ENCODE data around the gene WDR27.
"Not testable (repeated sequence)": the region's sequence is repeated elsewhere in the genome, so short reads cannot be mapped to it uniquely, and the experiment has no call there.

The WDR27 gene

GRCh38 chr6:169470790-169471189, 231.0 kb downstream of the WDR27 start:
- H3K27me3 ChIP-seq (ENCODE audit: control insufficient read depth in 3 of 3, insufficient read depth in 3 of 3, low read depth in 1 of 3, low read length in 3 of 3): no peaks in the 10 kb centered on the region
- H2AK5ac ChIP-seq (ENCODE audit: low read depth, low read length): no peak overlapping the region
- H3K9me3 ChIP-seq (replicated peaks in 1 of 2; ENCODE audit: control insufficient read depth in 2 of 2, insufficient read depth in 1 of 2, low read depth in 1 of 2, low read length in 2 of 2): peaks cover 8 to 19% of the 10 kb centered on the region in 2 donors
- H3K36me3 ChIP-seq (replicated peaks in 1 of 2; ENCODE audit: control insufficient read depth in 2 of 2, insufficient read depth in 2 of 2, low read length in 2 of 2): no peaks in the 10 kb centered on the region
- H3K14ac ChIP-seq (ENCODE audit: low read length): no peak overlapping the region
- no peak overlapping the region for H3K27ac ChIP-seq (replicated peaks; ENCODE audit: low read length)
- no peak for DNase-seq (ENCODE audit: low spot score)
- no peak overlapping the region for H4K91ac ChIP-seq (ENCODE audit: low read depth, low read length, poor library complexity)
- H2BK5ac ChIP-seq (ENCODE audit: low read length): no peak overlapping the region
- no peak overlapping the region for H2BK120ac ChIP-seq (ENCODE audit: low read depth, low read length)
- H2BK12ac ChIP-seq (ENCODE audit: low read length): no peak overlapping the region
- no peak overlapping the region for H4K8ac ChIP-seq (ENCODE audit: low read depth, low read length)
- H3K23ac ChIP-seq (ENCODE audit: low read depth, low read length, poor library complexity): no peak overlapping the region
- no peak overlapping the region for H3K9ac ChIP-seq (ENCODE audit: low read depth, low read length, poor library complexity)
- H2AFZ ChIP-seq (ENCODE audit: low read length): no peak overlapping the region
- H2BK15ac ChIP-seq (ENCODE audit: low read length): no peak overlapping the region
- WGBS, 2 donors (ENCODE audit: extremely low coverage in 2 of 2, insufficient read length in 2 of 2, insufficient replicate concordance in 1 of 2): no CpG with 5 or more reads among the region's 2 CpGs
- no peak overlapping the region for H3K18ac ChIP-seq (ENCODE audit: low read length)
- no peak overlapping the region for H3K4me2 ChIP-seq (ENCODE audit: insufficient read depth, low read length, poor library complexity, severe bottlenecking)
- H3K4me3 ChIP-seq (ENCODE audit: low read length in 2 of 2): no peak overlapping the region
- no peaks in the 10 kb centered on the region for H3K4me1 ChIP-seq (ENCODE audit: control insufficient read depth in 2 of 2, insufficient read depth in 1 of 2, low read depth in 1 of 2, low read length in 2 of 2)
- no peaks in the 10 kb centered on the region for H3K79me1 ChIP-seq (ENCODE audit: low read depth, low read length)
- no peak overlapping the region for H3K4ac ChIP-seq (ENCODE audit: low read length)

GRCh38 chr6:169469028-169469427, 232.8 kb downstream of the WDR27 start:
- H2BK5ac ChIP-seq (ENCODE audit: low read length): no peak overlapping the region
- no peak overlapping the region for H3K9ac ChIP-seq (ENCODE audit: low read depth, low read length, poor library complexity)
- no peaks in the 10 kb centered on the region for H3K36me3 ChIP-seq (replicated peaks in 1 of 2; ENCODE audit: control insufficient read depth in 2 of 2, insufficient read depth in 2 of 2, low read length in 2 of 2)
- no peak overlapping the region for H2BK120ac ChIP-seq (ENCODE audit: low read depth, low read length)
- H4K8ac ChIP-seq (ENCODE audit: low read depth, low read length): no peak overlapping the region
- H3K9me3 ChIP-seq (replicated peaks in 1 of 2; ENCODE audit: control insufficient read depth in 2 of 2, insufficient read depth in 1 of 2, low read depth in 1 of 2, low read length in 2 of 2): peaks cover 6 to 7% of the 10 kb centered on the region in 2 donors
- H3K23ac ChIP-seq (ENCODE audit: low read depth, low read length, poor library complexity): no peak overlapping the region
- H2AFZ ChIP-seq (ENCODE audit: low read length): no peak overlapping the region
- no peak overlapping the region for H3K4me2 ChIP-seq (ENCODE audit: insufficient read depth, low read length, poor library complexity, severe bottlenecking)
- H3K79me1 ChIP-seq (ENCODE audit: low read depth, low read length): no peaks in the 10 kb centered on the region
- no peak overlapping the region for H3K4ac ChIP-seq (ENCODE audit: low read length)
- H3K4me3 ChIP-seq (ENCODE audit: low read length in 2 of 2): no peak overlapping the region
- H4K91ac ChIP-seq (ENCODE audit: low read depth, low read length, poor library complexity): no peak overlapping the region
- no peak overlapping the region for H3K14ac ChIP-seq (ENCODE audit: low read length)
- H3K27ac ChIP-seq (replicated peaks; ENCODE audit: low read length): no peak overlapping the region
- H2BK15ac ChIP-seq (ENCODE audit: low read length): no peak overlapping the region
- no peak for DNase-seq (ENCODE audit: low spot score)
- H3K4me1 ChIP-seq (ENCODE audit: control insufficient read depth in 2 of 2, insufficient read depth in 1 of 2, low read depth in 1 of 2, low read length in 2 of 2): no peaks in the 10 kb centered on the region
- no peak overlapping the region for H2BK12ac ChIP-seq (ENCODE audit: low read length)
- no peak overlapping the region for H2AK5ac ChIP-seq (ENCODE audit: low read depth, low read length)
- no peak overlapping the region for H3K18ac ChIP-seq (ENCODE audit: low read length)
- no peaks in the 10 kb centered on the region for H3K27me3 ChIP-seq (ENCODE audit: control insufficient read depth in 3 of 3, insufficient read depth in 3 of 3, low read depth in 1 of 3, low read length in 3 of 3)
- WGBS, 2 donors (ENCODE audit: extremely low coverage in 2 of 2, insufficient read length in 2 of 2, insufficient replicate concordance in 1 of 2): no CpG with 5 or more reads among the region's 1 CpG

DNA sequence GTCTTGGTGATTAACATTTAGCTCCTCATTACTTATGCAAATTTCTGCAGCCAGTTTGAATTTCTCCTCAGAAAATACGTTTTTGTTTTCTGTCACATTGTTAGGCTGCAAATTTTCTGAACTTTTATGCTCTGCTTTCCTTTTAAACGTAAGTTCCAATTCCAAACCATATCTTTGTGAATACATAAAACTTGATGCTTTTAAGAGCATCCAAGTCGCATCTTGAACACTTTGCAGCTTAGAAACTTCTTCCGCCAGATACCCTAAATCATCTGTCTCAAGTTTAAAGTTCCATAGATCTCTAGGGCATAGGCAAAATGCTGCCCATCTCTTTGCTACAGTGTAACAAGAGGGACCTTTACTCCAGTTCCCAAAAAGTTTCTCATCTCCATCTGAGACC, 234.1 kb downstream of the WDR27 start:
- WGBS, 2 donors (ENCODE audit: extremely low coverage in 2 of 2, insufficient read length in 2 of 2, insufficient replicate concordance in 1 of 2): no CpG with 5 or more reads among the region's 4 CpGs
- not testable (repeated sequence) for H3K27me3 ChIP-seq (ENCODE audit: control insufficient read depth in 3 of 3, insufficient read depth in 3 of 3, low read depth in 1 of 3, low read length in 3 of 3); H3K4me3 ChIP-seq (ENCODE audit: low read length in 2 of 2); H2BK12ac ChIP-seq (ENCODE audit: low read length); H3K9me3 ChIP-seq (replicated peaks in 1 of 2; ENCODE audit: control insufficient read depth in 2 of 2, insufficient read depth in 1 of 2, low read depth in 1 of 2, low read length in 2 of 2); H3K4me1 ChIP-seq (ENCODE audit: control insufficient read depth in 2 of 2, insufficient read depth in 1 of 2, low read depth in 1 of 2, low read length in 2 of 2); H4K8ac ChIP-seq (ENCODE audit: low read depth, low read length); H2AFZ ChIP-seq (ENCODE audit: low read length); H2AK5ac ChIP-seq (ENCODE audit: low read depth, low read length); H3K4ac ChIP-seq (ENCODE audit: low read length); H3K4me2 ChIP-seq (ENCODE audit: insufficient read depth, low read length, poor library complexity, severe bottlenecking); H3K23ac ChIP-seq (ENCODE audit: low read depth, low read length, poor library complexity); H3K14ac ChIP-seq (ENCODE audit: low read length); H3K36me3 ChIP-seq (replicated peaks in 1 of 2; ENCODE audit: control insufficient read depth in 2 of 2, insufficient read depth in 2 of 2, low read length in 2 of 2); H2BK15ac ChIP-seq (ENCODE audit: low read length); H4K91ac ChIP-seq (ENCODE audit: low read depth, low read length, poor library complexity); H3K79me1 ChIP-seq (ENCODE audit: low read depth, low read length); H3K9ac ChIP-seq (ENCODE audit: low read depth, low read length, poor library complexity); H2BK120ac ChIP-seq (ENCODE audit: low read depth, low read length); H2BK5ac ChIP-seq (ENCODE audit: low read length); H3K18ac ChIP-seq (ENCODE audit: low read length); H3K27ac ChIP-seq (replicated peaks; ENCODE audit: low read length); DNase-seq (ENCODE audit: low spot score)

- not testable (repeated sequence) for H2AK5ac ChIP-seq (ENCODE audit: low read depth, low read length); H4K91ac ChIP-seq (ENCODE audit: low read depth, low read length, poor library complexity); H2BK120ac ChIP-seq (ENCODE audit: low read depth, low read length); H2BK5ac ChIP-seq (ENCODE audit: low read length); H3K79me1 ChIP-seq (ENCODE audit: low read depth, low read length); H2AFZ ChIP-seq (ENCODE audit: low read length); H2BK15ac ChIP-seq (ENCODE audit: low read length); H3K4me2 ChIP-seq (ENCODE audit: insufficient read depth, low read length, poor library complexity, severe bottlenecking); H3K9ac ChIP-seq (ENCODE audit: low read depth, low read length, poor library complexity); H3K4me1 ChIP-seq (ENCODE audit: control insufficient read depth in 2 of 2, insufficient read depth in 1 of 2, low read depth in 1 of 2, low read length in 2 of 2); H2BK12ac ChIP-seq (ENCODE audit: low read length); H3K27ac ChIP-seq (replicated peaks; ENCODE audit: low read length); H3K18ac ChIP-seq (ENCODE audit: low read length); H3K27me3 ChIP-seq (ENCODE audit: control insufficient read depth in 3 of 3, insufficient read depth in 3 of 3, low read depth in 1 of 3, low read length in 3 of 3); H3K23ac ChIP-seq (ENCODE audit: low read depth, low read length, poor library complexity); H3K9me3 ChIP-seq (replicated peaks in 1 of 2; ENCODE audit: control insufficient read depth in 2 of 2, insufficient read depth in 1 of 2, low read depth in 1 of 2, low read length in 2 of 2); H3K4me3 ChIP-seq (ENCODE audit: low read length in 2 of 2); DNase-seq (ENCODE audit: low spot score); H3K36me3 ChIP-seq (replicated peaks in 1 of 2; ENCODE audit: control insufficient read depth in 2 of 2, insufficient read depth in 2 of 2, low read length in 2 of 2); H3K4ac ChIP-seq (ENCODE audit: low read length); H3K14ac ChIP-seq (ENCODE audit: low read length); H4K8ac ChIP-seq (ENCODE audit: low read depth, low read length)
- no CpG with 5 or more reads among the region's 2 CpGs for WGBS, 2 donors (ENCODE audit: extremely low coverage in 2 of 2, insufficient read length in 2 of 2, insufficient replicate concordance in 1 of 2)
These were observed 235.6 kb downstream of the WDR27 start for GRCh38 chr6:169466256-169466655.
